ENCODE results near the gene MAGI2.

Gene MAGI2

GRCh38 chr7:79011921-79012320 is 441.5 kb downstream of the MAGI2 start:
- no peak overlapping the region for H3K4me3 ChIP-seq (ENCODE audit: low read depth, low read length)
- DNase-seq (ENCODE audit: low read depth), result no peak
- TF ChIP-seq, protein P1, sequence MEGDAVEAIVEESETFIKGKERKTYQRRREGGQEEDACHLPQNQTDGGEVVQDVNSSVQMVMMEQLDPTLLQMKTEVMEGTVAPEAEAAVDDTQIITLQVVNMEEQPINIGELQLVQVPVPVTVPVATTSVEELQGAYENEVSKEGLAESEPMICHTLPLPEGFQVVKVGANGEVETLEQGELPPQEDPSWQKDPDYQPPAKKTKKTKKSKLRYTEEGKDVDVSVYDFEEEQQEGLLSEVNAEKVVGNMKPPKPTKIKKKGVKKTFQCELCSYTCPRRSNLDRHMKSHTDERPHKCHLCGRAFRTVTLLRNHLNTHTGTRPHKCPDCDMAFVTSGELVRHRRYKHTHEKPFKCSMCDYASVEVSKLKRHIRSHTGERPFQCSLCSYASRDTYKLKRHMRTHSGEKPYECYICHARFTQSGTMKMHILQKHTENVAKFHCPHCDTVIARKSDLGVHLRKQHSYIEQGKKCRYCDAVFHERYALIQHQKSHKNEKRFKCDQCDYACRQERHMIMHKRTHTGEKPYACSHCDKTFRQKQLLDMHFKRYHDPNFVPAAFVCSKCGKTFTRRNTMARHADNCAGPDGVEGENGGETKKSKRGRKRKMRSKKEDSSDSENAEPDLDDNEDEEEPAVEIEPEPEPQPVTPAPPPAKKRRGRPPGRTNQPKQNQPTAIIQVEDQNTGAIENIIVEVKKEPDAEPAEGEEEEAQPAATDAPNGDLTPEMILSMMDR (conservative IDR thresholded peaks at IDR 0.05; ENCODE audit: low read depth, low read length), result no peak

- no peak for DNase-seq (ENCODE audit: low read depth)
- TF ChIP-seq, protein P1 (conservative IDR thresholded peaks at IDR 0.05; ENCODE audit: low read depth, low read length), result no peak
- no peak overlapping the region for H3K4me3 ChIP-seq (ENCODE audit: low read depth, low read length)
These were observed 443.8 kb downstream of the MAGI2 start for GRCh38 chr7:79009647-79010046.

- DNase-seq (ENCODE audit: low read depth), result no peak
- H3K4me3 ChIP-seq (ENCODE audit: low read depth, low read length), result no peak overlapping the region
- TF ChIP-seq, protein P1 (conservative IDR thresholded peaks at IDR 0.05; ENCODE audit: low read depth, low read length), result no peak
These were observed 444.7 kb downstream of the MAGI2 start for GRCh38 chr7:79008786-79009185.

- TF ChIP-seq, protein P1 (conservative IDR thresholded peaks at IDR 0.05; ENCODE audit: low read depth, low read length), result no peak
- no peak overlapping the region for H3K4me3 ChIP-seq (ENCODE audit: low read depth, low read length)
- DNase-seq (ENCODE audit: low read depth), result no peak
These were observed 457.5 kb downstream of the MAGI2 start for GRCh38 chr7:78996013-78996412.

DNA sequence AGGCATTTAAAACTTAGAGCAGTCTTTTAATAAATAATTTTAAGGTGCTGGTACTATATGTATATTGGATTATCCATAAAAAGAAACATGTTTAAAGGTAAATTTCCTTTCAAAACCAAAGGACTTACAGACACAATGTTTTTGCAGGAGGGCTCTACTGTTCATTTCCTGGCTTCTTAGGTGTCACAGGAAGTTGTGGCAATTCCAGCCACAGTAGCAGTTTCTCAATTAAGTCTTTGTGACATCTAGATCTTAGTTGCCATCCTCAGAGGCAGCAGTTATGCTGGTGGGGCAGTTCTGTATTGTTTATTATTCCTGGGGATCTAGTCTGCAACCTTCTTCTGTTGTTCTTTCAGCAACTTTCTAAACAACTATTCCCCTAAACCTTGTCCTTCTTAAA is 460.1 kb downstream of the MAGI2 start:
- no peak overlapping the region for H3K4me3 ChIP-seq (ENCODE audit: low read depth, low read length)
- TF ChIP-seq, protein P1 (conservative IDR thresholded peaks at IDR 0.05; ENCODE audit: low read depth, low read length), result no peak
- DNase-seq (ENCODE audit: low read depth), result no peak

- DNase-seq (ENCODE audit: low read depth), result no peak
- TF ChIP-seq, protein P1 (conservative IDR thresholded peaks at IDR 0.05; ENCODE audit: low read depth, low read length), result no peak
- no peak overlapping the region for H3K4me3 ChIP-seq (ENCODE audit: low read depth, low read length)
These were observed 468.0 kb downstream of the MAGI2 start for GRCh38 chr7:78985509-78985908.

DNA sequence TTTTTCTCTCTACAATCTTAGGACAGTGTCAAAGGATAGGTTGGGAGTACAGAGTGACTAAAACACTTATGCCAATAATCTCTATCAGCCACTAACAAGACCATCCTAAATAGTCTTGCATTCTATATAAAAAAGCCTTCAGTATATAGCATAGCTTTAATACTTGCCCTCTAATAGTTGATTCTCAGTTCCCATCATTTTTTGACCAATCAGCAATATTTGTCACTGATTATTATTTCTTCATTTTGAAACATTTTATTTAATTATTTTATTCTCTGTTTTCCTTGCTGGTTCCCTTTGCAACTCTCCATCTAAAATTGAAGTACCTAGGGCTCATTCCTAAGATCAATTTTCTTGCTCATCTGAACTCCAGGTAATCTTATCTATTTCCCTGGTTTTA is 470.0 kb downstream of the MAGI2 start:
- TF ChIP-seq, protein P1 (conservative IDR thresholded peaks at IDR 0.05; ENCODE audit: low read depth, low read length), result no peak
- no peak for DNase-seq (ENCODE audit: low read depth)
- H3K4me3 ChIP-seq (ENCODE audit: low read depth, low read length), result no peak overlapping the region

Measured in choroid plexus epithelial cell (primary cell).